Measurements from ENCODE around the gene SMIM7. TPM values are rescaled to one million over a fixed set of nuclear protein-coding genes. Genes with fewer than 3 reads are reported as not detected.
"Not testable (repeated sequence)": the region's sequence is repeated elsewhere in the genome, so short reads cannot be mapped to it uniquely, and the experiment has no call there.

Gene SMIM7
- total RNA-seq, 1 experiment from 2014 or later = 74.4 TPM

GRCh38 chr19:16673231-16673630 is 13.3 kb upstream of the SMIM7 start:
- BruUV-seq (replicated peaks) = no TSS peak
- intact Hi-C loops (cut with micrococcal nuclease; ENCODE audit: unreplicated experiment) = no loop called here
- Histone ChIP-seq H3K27me3 (replicated peaks; ENCODE audit: control insufficient read depth, insufficient read depth, low read length) (no peaks in the 10 kb centered on the region), H3K9me3 (no peaks in the 10 kb centered on the region), H3K36me3 (ENCODE audit: control insufficient read depth, insufficient read depth, low read length) (no peaks in the 10 kb centered on the region), H3K4me1 (peaks cover 5% of the 10 kb centered on the region; the same call in 1 of the 2 replicates), H3K4me3 (ENCODE audit: low read depth, low read length) (no peak overlapping the region)
- Mint-ChIP-seq H3K36me3 (ENCODE audit: insufficient read depth, unreplicated experiment) (no peaks in the 10 kb centered on the region), H3K27me3 (ENCODE audit: insufficient read depth, unreplicated experiment) (no peaks in the 10 kb centered on the region), H3K27ac (ENCODE audit: unreplicated experiment) (no peak overlapping the region), H3K9me3 (ENCODE audit: unreplicated experiment) (no peaks in the 10 kb centered on the region), H3K4me1 (ENCODE audit: low read depth, unreplicated experiment) (peaks cover 7% of the 10 kb centered on the region), H3K4me3 (ENCODE audit: unreplicated experiment) (no peak overlapping the region)
- POLR2A ChIA-PET = no interaction called here
- CTCF ChIA-PET = no interaction called here
- TF ChIP-seq CTCF (IDR thresholded peaks at IDR 0.05; ENCODE audit: insufficient read depth in 1 of 2, low read depth in 1 of 2, low read length in 1 of 2, severe bottlenecking in 1 of 2, unreplicated experiment in 1 of 2) = no peak
- DNase-seq = no peak

GRCh38 chr19:16671652-16672274 is 11.8 kb upstream of the SMIM7 start:
- ChIA-PET CTCF (interaction anchor here (0.6 kb wide), 1 partner anchor 254 kb away, joined by 3 read pairs; no protein-coding TSS in a partner anchor), POLR2A (interaction anchor here (0.6 kb wide), 2 partner anchors 11 to 301 kb away, joined by 4 read pairs; partner anchors contain the start of gene TMEM38A)
- Mint-ChIP-seq H3K4me1 (ENCODE audit: low read depth, unreplicated experiment) (peaks cover 7% of the 10 kb centered on the region), H3K9me3 (ENCODE audit: unreplicated experiment) (no peaks in the 10 kb centered on the region), H3K36me3 (ENCODE audit: insufficient read depth, unreplicated experiment) (peaks cover 6% of the 10 kb centered on the region), H3K4me3 (ENCODE audit: unreplicated experiment) (no peak overlapping the region), H3K27me3 (ENCODE audit: insufficient read depth, unreplicated experiment) (no peaks in the 10 kb centered on the region), H3K27ac (ENCODE audit: unreplicated experiment) (no peak overlapping the region)
- H3K4me1 ChIP-seq = peaks cover 5% of the 10 kb centered on the region; the same call in 1 of the 2 replicates
- no peaks in the 10 kb centered on the region for H3K36me3 ChIP-seq (ENCODE audit: control insufficient read depth, insufficient read depth, low read length)
- no peak for DNase-seq
- no peak for TF ChIP-seq CTCF (IDR thresholded peaks at IDR 0.05; ENCODE audit: insufficient read depth in 1 of 2, low read depth in 1 of 2, low read length in 1 of 2, severe bottlenecking in 1 of 2, unreplicated experiment in 1 of 2)
- no TSS peak for BruUV-seq (replicated peaks)
- intact Hi-C loops (cut with micrococcal nuclease; ENCODE audit: unreplicated experiment) = no loop called here
- no peaks in the 10 kb centered on the region for H3K9me3 ChIP-seq
- no peaks in the 10 kb centered on the region for H3K27me3 ChIP-seq (replicated peaks; ENCODE audit: control insufficient read depth, insufficient read depth, low read length)
- H3K4me3 ChIP-seq (ENCODE audit: low read depth, low read length) = no peak overlapping the region

- TF ChIP-seq CTCF (IDR thresholded peaks at IDR 0.05; ENCODE audit: insufficient read depth in 1 of 2, low read depth in 1 of 2, low read length in 1 of 2, severe bottlenecking in 1 of 2, unreplicated experiment in 1 of 2) = no peak
- Mint-ChIP-seq H3K27ac (ENCODE audit: unreplicated experiment) (no peak overlapping the region), H3K9me3 (ENCODE audit: unreplicated experiment) (no peaks in the 10 kb centered on the region), H3K4me3 (ENCODE audit: unreplicated experiment) (no peak overlapping the region), H3K4me1 (ENCODE audit: low read depth, unreplicated experiment) (no peaks in the 10 kb centered on the region), H3K27me3 (ENCODE audit: insufficient read depth, unreplicated experiment) (no peaks in the 10 kb centered on the region), H3K36me3 (ENCODE audit: insufficient read depth, unreplicated experiment) (peaks cover 6% of the 10 kb centered on the region)
- Histone ChIP-seq H3K27me3 (replicated peaks; ENCODE audit: control insufficient read depth, insufficient read depth, low read length) (no peaks in the 10 kb centered on the region), H3K36me3 (ENCODE audit: control insufficient read depth, insufficient read depth, low read length) (no peaks in the 10 kb centered on the region), H3K9me3 (no peaks in the 10 kb centered on the region), H3K4me1 (no peaks in the 10 kb centered on the region), H3K4me3 (ENCODE audit: low read depth, low read length) (no peak overlapping the region)
- CTCF ChIA-PET = no interaction called here
- no peak for DNase-seq
- intact Hi-C loops (cut with micrococcal nuclease; ENCODE audit: unreplicated experiment) = no loop called here
- POLR2A ChIA-PET = no interaction called here
- no TSS peak for BruUV-seq (replicated peaks)
Observed at GRCh38 chr19:16670291-16670690, 10.3 kb upstream of the SMIM7 start.

GRCh38 chr19:16668702-16669101 is 8.8 kb upstream of the SMIM7 start:
- CTCF ChIA-PET = interaction anchor here (0.7 kb wide), 1 partner anchor 1004 kb away, joined by 3 read pairs; no protein-coding TSS in a partner anchor
- H3K36me3 Mint-ChIP-seq (ENCODE audit: insufficient read depth, unreplicated experiment) = peaks cover 10% of the 10 kb centered on the region
- intact Hi-C loops (cut with micrococcal nuclease; ENCODE audit: unreplicated experiment); H3K4me1 Mint-ChIP-seq (ENCODE audit: low read depth, unreplicated experiment); H3K27me3 Mint-ChIP-seq (ENCODE audit: insufficient read depth, unreplicated experiment); H3K9me3 ChIP-seq; BruUV-seq (replicated peaks); H3K36me3 ChIP-seq (ENCODE audit: control insufficient read depth, insufficient read depth, low read length); H3K4me3 Mint-ChIP-seq (ENCODE audit: unreplicated experiment); H3K27me3 ChIP-seq (replicated peaks; ENCODE audit: control insufficient read depth, insufficient read depth, low read length); POLR2A ChIA-PET; H3K4me3 ChIP-seq (ENCODE audit: low read depth, low read length); H3K27ac Mint-ChIP-seq (ENCODE audit: unreplicated experiment); H3K9me3 Mint-ChIP-seq (ENCODE audit: unreplicated experiment); H3K4me1 ChIP-seq; DNase-seq: not testable (repeated sequence)
